GM10266 (cell line): ENCODE results near the gene ARPP19.

Experiments used
- DNase-seq: peaks from one replicate; pipeline ENCODE4 v3.0.0; 2012; ENCODE audit errors: extremely low spot score
- CTCF ChIP-seq: IDR thresholded peaks from 2 replicates; pipeline ENCODE4 v1.5.1; 2012; ENCODE audit warnings: mild to moderate bottlenecking, low read depth; ENCODE audit not compliant: control insufficient read depth, insufficient read depth; ENCODE audit errors: missing control alignments

Gene ARPP19

GRCh38 chr15:52527911-52528563, 40.8 kb downstream of the ARPP19 start:
- DNase-seq, result peak; percentile 59
- no peak for TF ChIP-seq CTCF

GRCh38 chr15:52527196-52527910, 41.5 kb downstream of the ARPP19 start:
- TF ChIP-seq CTCF, result no peak
- no peak for DNase-seq

- no peak for DNase-seq
- no peak for TF ChIP-seq CTCF
Observed at GRCh38 chr15:52524223-52525136, 44.4 kb downstream of the ARPP19 start.

GRCh38 chr15:52523647-52524046, 45.2 kb downstream of the ARPP19 start:
- no peak for DNase-seq
- no peak for TF ChIP-seq CTCF

GRCh38 chr15:52523192-52523591, 45.6 kb downstream of the ARPP19 start:
- no peak for DNase-seq
- TF ChIP-seq CTCF, result no peak

GRCh38 chr15:52521682-52522081, 47.1 kb downstream of the ARPP19 start:
- no peak for TF ChIP-seq CTCF
- DNase-seq, result no peak

GRCh38 chr15:52520421-52520820, 48.4 kb downstream of the ARPP19 start:
- DNase-seq, result no peak
- no peak for TF ChIP-seq CTCF
